A673 (cell line): ENCODE data around the gene SLC16A10. TPM values are rescaled to one million over a fixed set of nuclear protein-coding genes. Genes with fewer than 3 reads are reported as not detected.
"Not testable (repeated sequence)": the region's sequence is repeated elsewhere in the genome, so short reads cannot be mapped to it uniquely, and the experiment has no call there.

Experiments used
- BruUV-seq: library from RNA; stranded (reverse); fragments of 400-500 nt; replicated peaks from 2 replicates; lab custom pipeline; 2021; lab: Mats Ljungman, UMichigan
- CTCF ChIA-PET: fragments of 300-600 bp; sonication (Branson Sonifier 250); formaldehyde crosslinking; loops from one replicate; lab custom pipeline; 2022; ENCODE audit warnings: antibody characterized with exemption; lab: Charles Lee
- POLR2A ChIA-PET: fragments of 300-600 bp; sonication (Branson Sonifier 250); formaldehyde crosslinking; loops from one replicate; lab custom pipeline; 2022; ENCODE audit warnings: antibody characterized with exemption; ENCODE audit not compliant: low non-redundant PET; lab: Charles Lee
- DNase-seq: peaks from one replicate; pipeline ENCODE4 v3.0.0-alpha.2; 2015; ENCODE audit warnings: low spot score
- H3K27ac ChIP-seq: fragments of 200-600 bp; sonication (generic); 2 replicates; pipeline ENCODE4 v1.5.1; 2016; ENCODE audit warnings: mixed run types, low read depth, mild to moderate bottlenecking, mixed read lengths, antibody characterized with exemption, low read length; ENCODE audit not compliant: poor library complexity, severe bottlenecking
- H3K27me3 ChIP-seq: fragments of 200-600 bp; sonication (generic); replicated peaks from 2 replicates; pipeline ENCODE4 v1.6.1; 2017; ENCODE audit warnings: mixed run types, low read depth, mild to moderate bottlenecking, mixed read lengths, antibody characterized with exemption, low read length; ENCODE audit not compliant: insufficient read depth, poor library complexity
- H3K36me3 ChIP-seq: fragments of 200-600 bp; sonication (generic); 2 replicates; pipeline ENCODE4 v1.6.1; 2016; ENCODE audit warnings: mixed run types, mild to moderate bottlenecking, mixed read lengths, antibody characterized with exemption, low read length; ENCODE audit not compliant: insufficient read depth, poor library complexity, severe bottlenecking
- H3K4me1 ChIP-seq: fragments of 200-600 bp; sonication (generic); 2 replicates; pipeline ENCODE4 v1.6.1; 2017; ENCODE audit warnings: mixed run types, mild to moderate bottlenecking, mixed read lengths, antibody characterized with exemption, low read length; ENCODE audit not compliant: insufficient read depth, poor library complexity, severe bottlenecking
- H3K4me3 ChIP-seq: fragments of 200-600 bp; sonication (generic); 2 replicates; pipeline ENCODE4 v1.5.1; 2016; ENCODE audit warnings: low read depth, mixed run types, mild to moderate bottlenecking, mixed read lengths, low read length; ENCODE audit not compliant: poor library complexity, severe bottlenecking
- H3K9me3 ChIP-seq: fragments of 200-600 bp; sonication (generic); 2 replicates; pipeline ENCODE4 v1.6.1; 2016; ENCODE audit warnings: mixed run types, low read depth, mild to moderate bottlenecking, mixed read lengths, antibody characterized with exemption, low read length; ENCODE audit not compliant: poor library complexity, severe bottlenecking
- CTCF ChIP-seq: fragments of 300-800, 200-600 bp; sonication (generic); conservative IDR thresholded peaks from 2 replicates; pipeline ENCODE4 v1.5.1; 2017; ENCODE audit warnings: low read depth, mild to moderate bottlenecking, antibody characterized with exemption, low read length, moderate library complexity, mixed read lengths
- EZH2 ChIP-seq: fragments of 200-600 bp; sonication (generic); IDR thresholded peaks from 2 replicates; pipeline ENCODE4 v1.6.1; 2017; ENCODE audit warnings: borderline replicate concordance, low read depth, mild to moderate bottlenecking, mixed read lengths, antibody characterized with exemption, low read length; ENCODE audit not compliant: poor library complexity, severe bottlenecking
- intact Hi-C: fragments of 100-400 bp; cut with micrococcal nuclease; formaldehyde crosslinking; loops from one replicate; pipeline ENCODE4 v1.10.0; 2022; ENCODE audit not compliant: unreplicated experiment
- total RNA-seq: library from RNA; stranded (reverse); gene quantifications from 2 replicates; pipeline ENCODE4 v1.2.3, GENCODE V29; 2021

The SLC16A10 gene
- total RNA-seq, 1 experiment from 2014 or later = 7.9 TPM

GRCh38 chr6:111185954-111186353 lies 98.7 kb downstream of the SLC16A10 start:
- intact Hi-C loops = no loop called here
- ChIA-PET CTCF (no interaction called here), POLR2A (no interaction called here)
- BruUV-seq = no TSS peak
- Histone ChIP-seq H3K27ac (no peak overlapping the region), H3K4me3 (no peak overlapping the region), H3K4me1 (no peaks in the 10 kb centered on the region), H3K27me3 (no peaks in the 10 kb centered on the region), H3K9me3 (no peaks in the 10 kb centered on the region), H3K36me3 (no peaks in the 10 kb centered on the region)
- DNase-seq = no peak
- TF ChIP-seq EZH2 (no peak), CTCF (no peak)

- BruUV-seq = no TSS peak
- no peak for DNase-seq
- Histone ChIP-seq H3K36me3 (no peaks in the 10 kb centered on the region), H3K4me3 (no peak overlapping the region), H3K9me3 (no peaks in the 10 kb centered on the region), H3K27me3 (no peaks in the 10 kb centered on the region), H3K27ac (no peak overlapping the region), H3K4me1 (no peaks in the 10 kb centered on the region)
- intact Hi-C loops = no loop called here
- no peak for TF ChIP-seq EZH2
- TF ChIP-seq CTCF = no peak
- ChIA-PET CTCF (interaction anchor here (0.6 kb wide), 1 partner anchor 337 kb away, joined by 3 read pairs; no protein-coding TSS in a partner anchor), POLR2A (no interaction called here)
These were observed 100.6 kb downstream of the SLC16A10 start for GRCh38 chr6:111187874-111188273.

- BruUV-seq, CTCF ChIA-PET, H3K9me3 ChIP-seq, H3K36me3 ChIP-seq, H3K27me3 ChIP-seq, H3K27ac ChIP-seq, POLR2A ChIA-PET, H3K4me1 ChIP-seq, intact Hi-C loops, H3K4me3 ChIP-seq, DNase-seq: not testable (repeated sequence)
These were observed 102.4 kb downstream of the SLC16A10 start for GRCh38 chr6:111189666-111190210.

- TF ChIP-seq EZH2 = no peak
- TF ChIP-seq CTCF = no peak
- H3K4me3 ChIP-seq = no peak overlapping the region
- H3K9me3 ChIP-seq = no peaks in the 10 kb centered on the region
- no peak overlapping the region for H3K27ac ChIP-seq
- ChIA-PET POLR2A (no interaction called here), CTCF (no interaction called here)
- H3K27me3 ChIP-seq = no peaks in the 10 kb centered on the region
- BruUV-seq = no TSS peak
- intact Hi-C loops = no loop called here
- DNase-seq = no peak
- H3K4me1 ChIP-seq = no peaks in the 10 kb centered on the region
- no peaks in the 10 kb centered on the region for H3K36me3 ChIP-seq
These were observed 103.3 kb downstream of the SLC16A10 start for GRCh38 chr6:111190637-111191036.

- CTCF ChIA-PET = interaction anchor here (0.6 kb wide), 1 partner anchor 852 kb away, joined by 11 read pairs; no protein-coding TSS in a partner anchor
- DNase-seq, H3K36me3 ChIP-seq, H3K9me3 ChIP-seq, intact Hi-C loops, H3K27me3 ChIP-seq, H3K27ac ChIP-seq, H3K4me3 ChIP-seq, BruUV-seq, POLR2A ChIA-PET, H3K4me1 ChIP-seq: not testable (repeated sequence)
These were observed 103.8 kb downstream of the SLC16A10 start for GRCh38 chr6:111191136-111191535.
